Mammary epithelial cell (primary cell): ENCODE data around the gene ALDH3A1.

ENCODE experiments used
- EZH2 ChIP-seq: IDR thresholded peaks from 2 replicates; pipeline ENCODE4 v1.6.1; 2012; ENCODE audit warnings: low read length, inconsistent platforms, borderline replicate concordance
- TF ChIP-seq, protein P1 (sequence below), 2 donors: IDR thresholded peaks in 1 of 2; conservative IDR thresholded peaks in 1 of 2; 2 replicates each; pipeline ENCODE4 v1.5.1; 2011 to 2012; ENCODE audit warnings: inconsistent platforms in 2 of 2, low read length in 2 of 2, mild to moderate bottlenecking in 2 of 2, control low read depth in 1 of 2, low read depth in 1 of 2; ENCODE audit not compliant: insufficient read depth in 1 of 2; ENCODE audit errors: extremely low read depth in 1 of 2

GRCh38 chr17:19747159-19747719 lies 859 bp downstream of the ALDH3A1 start:
- no peak for TF ChIP-seq EZH2
- TF ChIP-seq, protein P1, sequence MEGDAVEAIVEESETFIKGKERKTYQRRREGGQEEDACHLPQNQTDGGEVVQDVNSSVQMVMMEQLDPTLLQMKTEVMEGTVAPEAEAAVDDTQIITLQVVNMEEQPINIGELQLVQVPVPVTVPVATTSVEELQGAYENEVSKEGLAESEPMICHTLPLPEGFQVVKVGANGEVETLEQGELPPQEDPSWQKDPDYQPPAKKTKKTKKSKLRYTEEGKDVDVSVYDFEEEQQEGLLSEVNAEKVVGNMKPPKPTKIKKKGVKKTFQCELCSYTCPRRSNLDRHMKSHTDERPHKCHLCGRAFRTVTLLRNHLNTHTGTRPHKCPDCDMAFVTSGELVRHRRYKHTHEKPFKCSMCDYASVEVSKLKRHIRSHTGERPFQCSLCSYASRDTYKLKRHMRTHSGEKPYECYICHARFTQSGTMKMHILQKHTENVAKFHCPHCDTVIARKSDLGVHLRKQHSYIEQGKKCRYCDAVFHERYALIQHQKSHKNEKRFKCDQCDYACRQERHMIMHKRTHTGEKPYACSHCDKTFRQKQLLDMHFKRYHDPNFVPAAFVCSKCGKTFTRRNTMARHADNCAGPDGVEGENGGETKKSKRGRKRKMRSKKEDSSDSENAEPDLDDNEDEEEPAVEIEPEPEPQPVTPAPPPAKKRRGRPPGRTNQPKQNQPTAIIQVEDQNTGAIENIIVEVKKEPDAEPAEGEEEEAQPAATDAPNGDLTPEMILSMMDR (conservative IDR thresholded peaks at IDR 0.05 in 1 of 2, IDR thresholded peaks at IDR 0.05 in 1 of 2; ENCODE audit: extremely low read depth in 1 of 2, insufficient read depth in 1 of 2, low read depth in 1 of 2, low read length in 2 of 2): no peak
